Gastroesophageal sphincter (tissue), 3 donors: ENCODE data around the gene CLDND1.

Experiments used
- CTCF ChIP-seq, 4 experiments: fragments of 200-600 bp in 2 of 4; fragments of 450-650 bp in 2 of 4; sonication (generic) in 1 of 4; IDR thresholded peaks; one replicate each; pipeline ENCODE4 v1.5.1; 2017 to 2019; ENCODE audit warnings: antibody characterized with exemption in 4 of 4, mild to moderate bottlenecking in 2 of 4, moderate library complexity in 2 of 4
- POLR2A ChIP-seq, 2 donors: fragments of 450-650 bp; IDR thresholded peaks; one replicate each; pipeline ENCODE4 v1.6.1; 2017; ENCODE audit warnings: antibody characterized with exemption in 2 of 2, mild to moderate bottlenecking in 2 of 2, moderate library complexity in 1 of 2

- TF ChIP-seq POLR2A (IDR thresholded peaks at IDR 0.05) (no peak), CTCF (IDR thresholded peaks at IDR 0.05) (no peak)
Observed at GRCh38 chr3:98545940-98546339, 23.2 kb upstream of the CLDND1 start.
